ENCODE measurements around the gene ABHD2. TPM values are rescaled to one million over a fixed set of nuclear protein-coding genes. Genes with fewer than 3 reads are reported as not detected.
A peak's percentile ranks its signal among the peaks of the same experiment; 100 is the strongest.

The ABHD2 gene
- polyA plus RNA-seq, 1 donor = 34.5 TPM

DNA sequence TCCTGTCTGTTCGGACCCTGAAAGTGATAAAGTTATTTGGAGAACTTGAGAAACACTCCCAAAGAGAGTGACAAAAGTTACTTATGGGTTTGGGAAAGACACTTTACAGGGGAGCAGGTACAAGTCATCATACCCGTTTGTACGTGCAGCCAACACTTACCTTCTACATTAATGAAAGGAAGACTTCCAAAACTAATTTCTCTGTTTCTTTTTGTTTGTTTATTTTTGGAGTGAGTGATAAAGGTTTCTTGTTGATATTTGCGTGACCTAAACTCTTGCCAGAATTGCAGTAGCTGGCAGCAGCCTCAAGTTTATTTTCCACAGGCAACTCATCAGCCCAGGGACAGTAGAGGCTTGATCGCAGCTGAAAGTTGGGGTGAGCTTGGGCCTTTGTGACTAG is 8.4 kb downstream of the ABHD2 start:
- no peak for DNase-seq

- DNase-seq = no peak
Observed at GRCh38 chr15:89097313-89097712, 9.1 kb downstream of the ABHD2 start.

GRCh38 chr15:89098281-89098680 is 10.0 kb downstream of the ABHD2 start:
- no peak for DNase-seq

DNA sequence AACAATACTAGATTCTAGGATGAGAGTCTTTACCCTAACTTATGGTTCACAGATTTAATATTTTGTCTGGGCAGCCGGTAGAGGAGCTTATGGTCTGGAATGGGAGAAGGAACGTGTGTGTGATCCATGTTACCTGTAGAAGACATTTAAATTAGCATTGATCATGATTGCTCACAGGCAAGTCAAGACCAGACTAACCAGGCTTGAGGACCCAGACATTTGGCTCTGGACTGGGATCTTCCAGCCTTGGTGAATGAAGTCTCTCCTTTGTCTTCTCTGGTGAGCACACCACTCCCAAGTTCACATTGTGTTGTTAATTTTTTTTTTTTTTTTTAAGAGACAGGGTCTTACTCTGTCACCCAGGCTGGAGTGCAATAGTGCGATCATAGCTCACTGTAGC is 11.7 kb downstream of the ABHD2 start:
- DNase-seq = no peak

- no peak for DNase-seq
Observed at GRCh38 chr15:89101302-89102193, 13.3 kb downstream of the ABHD2 start.

DNA sequence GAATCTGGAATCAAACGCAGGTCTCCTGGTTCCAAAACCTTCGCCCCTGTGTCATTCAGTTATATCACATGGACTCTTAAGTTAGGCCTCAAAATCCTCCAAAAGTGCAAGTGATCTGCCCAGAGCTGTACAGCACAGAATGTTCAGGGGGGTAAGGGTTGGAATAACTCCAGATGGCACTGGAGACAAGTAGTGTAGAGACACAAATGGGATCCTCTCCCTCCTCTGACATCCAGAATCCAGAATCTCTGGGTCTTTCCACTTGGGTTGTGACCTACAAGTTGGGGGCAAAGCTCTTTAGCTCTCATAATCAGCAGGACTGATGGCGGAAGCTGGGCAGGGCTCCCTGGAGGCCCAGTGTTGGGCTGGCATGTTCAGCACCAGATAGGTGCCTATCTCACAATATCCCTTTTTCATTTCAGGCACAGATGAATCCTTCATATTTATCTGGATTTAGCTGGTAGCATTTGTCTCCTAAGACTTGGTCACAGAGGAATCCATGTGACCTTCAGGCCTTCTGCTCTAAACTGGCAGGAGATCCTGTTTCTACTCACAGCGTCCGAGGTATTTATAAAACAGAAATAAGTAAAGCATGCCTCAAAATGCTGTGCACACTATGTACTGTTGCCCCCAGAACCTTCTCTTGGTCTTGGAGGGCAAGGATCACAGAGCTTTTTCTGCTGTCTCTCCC is 15.4 kb downstream of the ABHD2 start:
- DNase-seq = no peak

DNA sequence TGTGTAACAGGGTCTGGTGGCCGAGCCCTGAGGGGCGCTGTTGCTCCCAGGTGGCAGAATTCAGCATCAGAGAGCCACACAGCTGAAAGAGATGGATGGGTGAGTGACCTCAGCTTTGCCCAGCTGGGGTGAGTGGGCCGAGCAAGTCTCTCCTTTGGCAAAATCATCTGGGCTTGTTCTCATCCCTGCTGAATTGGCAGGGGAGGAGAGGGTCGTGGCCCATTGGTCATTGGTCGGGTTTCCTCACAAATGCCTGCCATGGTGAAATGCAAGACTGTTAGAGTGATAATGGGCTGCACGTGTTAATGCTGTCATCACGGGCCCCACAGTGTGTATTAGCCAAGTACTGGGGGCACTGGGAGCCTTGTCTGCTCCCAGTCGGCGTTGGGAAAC is 15.9 kb downstream of the ABHD2 start:
- DNase-seq = no peak

- DNase-seq = peak; percentile 67
Observed at GRCh38 chr15:89105147-89105546, 16.9 kb downstream of the ABHD2 start.

GRCh38 chr15:89106200-89106599 is 17.9 kb downstream of the ABHD2 start:
- DNase-seq = no peak

GRCh38 chr15:89107984-89108383 is 19.7 kb downstream of the ABHD2 start:
- DNase-seq = no peak

- no peak for DNase-seq
Observed at GRCh38 chr15:89108835-89109234, 20.6 kb downstream of the ABHD2 start.

DNA sequence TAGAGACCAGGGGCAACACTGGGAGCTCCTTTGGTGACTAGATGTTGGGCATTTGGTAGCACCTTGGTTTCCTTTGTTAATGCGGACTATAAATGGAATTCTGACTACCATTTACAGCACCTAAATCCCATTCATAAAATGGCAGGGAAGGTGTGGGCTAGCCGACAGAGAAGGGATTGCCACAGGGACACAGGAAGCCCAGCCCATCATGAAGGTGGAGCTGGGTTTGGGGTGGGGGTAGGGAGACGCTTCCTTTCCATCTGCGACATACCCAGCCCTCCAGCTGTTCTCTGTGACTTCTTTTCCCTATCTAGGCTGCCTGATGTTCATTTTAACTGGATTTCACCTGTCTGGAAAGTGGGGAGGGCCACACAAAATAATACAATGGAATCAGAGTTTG is 21.0 kb downstream of the ABHD2 start:
- DNase-seq = no peak

GRCh38 chr15:89110060-89110459 is 21.8 kb downstream of the ABHD2 start:
- no peak for DNase-seq

- DNase-seq = no peak
Observed at GRCh38 chr15:89111352-89111751, 23.1 kb downstream of the ABHD2 start.

- no peak for DNase-seq
Observed at GRCh38 chr15:89111961-89112340, 23.7 kb downstream of the ABHD2 start.

DNA sequence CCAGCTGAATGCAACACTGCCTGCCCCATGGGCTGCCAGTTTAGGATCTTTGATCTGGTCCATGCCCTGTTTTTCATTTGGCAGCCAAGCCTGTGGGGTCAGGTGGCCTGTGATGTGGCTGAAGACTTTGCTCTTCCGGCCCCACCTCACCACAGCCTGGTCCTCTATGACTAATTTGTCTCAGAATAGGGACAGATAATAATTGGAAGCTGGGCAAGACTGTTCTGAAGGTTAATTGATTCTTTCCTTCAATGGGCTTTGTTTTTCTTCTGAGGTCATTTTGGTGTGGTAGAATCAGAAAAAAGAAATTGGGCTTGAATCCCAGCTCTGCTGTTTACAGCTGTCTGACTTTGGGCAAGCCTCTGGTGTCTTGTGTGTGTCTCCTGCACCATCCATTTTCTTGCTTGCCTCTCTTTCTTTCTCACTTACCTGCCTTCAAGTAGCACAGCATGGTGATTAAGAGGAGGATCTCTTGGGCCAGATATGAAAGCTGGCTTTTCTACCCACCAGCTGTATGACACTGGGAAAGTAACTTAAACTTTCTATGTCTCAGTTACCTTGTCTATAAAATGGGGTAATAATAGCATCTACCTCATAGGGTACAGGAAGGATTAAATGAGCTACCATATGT is 24.2 kb downstream of the ABHD2 start:
- DNase-seq = no peak

GRCh38 chr15:89113296-89114024 is 25.2 kb downstream of the ABHD2 start:
- no peak for DNase-seq

- DNase-seq = no peak
Observed at GRCh38 chr15:89114990-89115389, 26.7 kb downstream of the ABHD2 start.

DNA sequence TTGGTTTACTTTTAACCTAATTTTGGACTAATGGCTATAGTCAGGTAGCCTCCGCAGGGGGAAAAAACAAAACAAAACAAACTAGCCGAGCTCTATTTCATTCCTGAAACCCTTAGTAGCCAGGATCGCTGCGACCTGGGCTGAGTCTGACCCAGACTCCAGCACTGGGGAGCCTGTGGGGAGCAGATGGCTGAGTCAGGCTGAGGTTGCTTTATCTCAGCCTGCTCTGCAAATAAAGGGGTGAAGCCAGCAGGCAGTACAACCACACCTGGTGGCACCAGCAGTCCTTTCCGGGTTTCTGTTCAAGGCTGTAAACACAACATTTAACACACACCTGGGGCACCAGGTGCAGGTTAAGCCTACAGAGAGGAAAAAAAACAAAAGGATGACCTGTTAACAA is 27.3 kb downstream of the ABHD2 start:
- no peak for DNase-seq

DNA sequence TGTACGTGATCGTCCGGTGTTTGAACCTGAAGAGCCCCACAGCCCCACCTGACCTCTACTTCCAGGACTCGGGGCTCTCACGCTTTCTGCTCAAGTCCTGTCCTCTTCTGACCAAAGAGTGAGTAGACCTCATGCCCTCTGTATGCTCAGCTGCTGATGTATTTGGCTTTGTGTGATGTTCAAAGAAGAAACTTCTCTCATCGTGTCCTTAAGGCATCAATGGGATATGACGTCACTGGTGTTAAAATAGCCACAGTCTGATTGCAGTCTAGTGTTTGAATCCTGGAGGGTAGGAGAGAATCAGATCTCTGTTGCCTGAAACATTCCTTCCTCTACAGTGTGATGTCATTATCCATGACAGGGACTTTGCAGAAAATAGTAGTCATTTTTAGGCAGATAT is 28.1 kb downstream of the ABHD2 start:
- no peak for DNase-seq

DNA sequence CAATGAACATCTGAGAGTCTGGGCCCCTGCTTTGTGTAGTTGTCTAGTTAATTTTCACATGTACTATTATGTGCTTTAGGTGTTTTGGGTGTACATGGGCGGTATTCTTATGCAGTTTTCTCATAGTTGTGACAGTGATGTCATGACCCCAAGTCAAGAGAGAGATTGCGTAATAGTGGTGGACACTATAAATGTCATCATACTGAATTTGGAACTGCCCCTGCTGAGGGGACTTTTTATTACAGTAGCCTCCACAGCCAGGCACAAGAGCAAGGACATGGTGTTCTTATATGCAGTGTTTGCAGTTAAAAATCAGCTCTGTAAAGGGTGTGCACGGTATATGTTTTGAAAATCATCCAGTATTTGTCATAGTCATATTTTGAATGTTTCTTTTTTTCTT is 29.5 kb downstream of the ABHD2 start:
- DNase-seq = no peak

GRCh38 chr15:89118481-89118989 is 30.3 kb downstream of the ABHD2 start:
- no peak for DNase-seq

All from left kidney (tissue), 2 donors.